Measurements from ENCODE around the gene TAF11L13. TPM values are rescaled to one million over a fixed set of nuclear protein-coding genes. Genes with fewer than 3 reads are reported as not detected.
"Not testable (repeated sequence)": the region's sequence is repeated elsewhere in the genome, so short reads cannot be mapped to it uniquely, and the experiment has no call there.

The TAF11L13 gene
- not detected for total RNA-seq
- polyA plus RNA-seq (2013, experiment 1 of 2): not detected
- polyA plus RNA-seq (2013, experiment 2 of 2): not detected
- long read RNA-seq, experiment 1: 0 reads
- long read RNA-seq, experiment 2: 0 reads
- long read RNA-seq, experiment 3: 0 reads
- long read RNA-seq, experiment 4: 0 reads

DNA sequence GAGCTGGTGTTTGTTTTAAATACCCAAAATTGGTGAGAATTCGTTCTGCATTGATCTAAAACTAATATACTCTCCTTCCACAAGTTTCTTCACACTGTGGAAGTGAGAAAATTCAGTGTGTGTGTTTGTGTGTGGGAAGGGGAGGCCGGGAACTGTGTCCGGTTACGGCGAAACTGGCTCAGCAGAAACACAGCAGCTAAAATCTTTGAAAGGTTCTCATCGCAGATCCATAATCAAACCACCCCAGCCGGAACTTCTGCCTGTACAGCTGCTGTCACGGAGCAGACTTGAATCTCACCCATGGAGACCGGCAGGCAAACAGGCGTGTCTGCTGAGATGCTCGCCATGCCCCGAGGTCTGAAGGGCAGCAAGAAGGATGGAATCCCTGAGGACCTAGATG is at the start of gene TAF11L13:
TAF11L13 (plus strand) TSS at position 301 of the 400 bp plus-strand sequence.
- not testable (repeated sequence) for H3K27ac Mint-ChIP-seq; H3K4me1 Mint-ChIP-seq; H3K4me3 Mint-ChIP-seq; H3K9me3 Mint-ChIP-seq; DNase-seq; H3K9ac ChIP-seq (ENCODE audit: extremely low read depth, low read length, poor library complexity, severe bottlenecking); H3K36me3 ChIP-seq (ENCODE audit: control insufficient read depth, insufficient read depth, low read length); H3K27me3 Mint-ChIP-seq (ENCODE audit: insufficient read depth); H3K36me3 Mint-ChIP-seq (ENCODE audit: low read depth); H3K4me3 ChIP-seq (ENCODE audit: low read length); H3K27ac ChIP-seq (ENCODE audit: low read depth, low read length); H3K4me1 ChIP-seq (ENCODE audit: control insufficient read depth, insufficient read depth, low read length); H3K9me3 ChIP-seq (ENCODE audit: control insufficient read depth, low read length); H3K27me3 ChIP-seq (ENCODE audit: control insufficient read depth, insufficient read depth, low read length, poor library complexity, severe bottlenecking)
- WGBS, 2 experiments (ENCODE audit: insufficient coverage in 1 of 2, insufficient read length in 1 of 2): 93% methylated on average over 6 of the region's 12 CpGs; no CpG with 5 or more reads in 1 of the 2 experiments

DNA sequence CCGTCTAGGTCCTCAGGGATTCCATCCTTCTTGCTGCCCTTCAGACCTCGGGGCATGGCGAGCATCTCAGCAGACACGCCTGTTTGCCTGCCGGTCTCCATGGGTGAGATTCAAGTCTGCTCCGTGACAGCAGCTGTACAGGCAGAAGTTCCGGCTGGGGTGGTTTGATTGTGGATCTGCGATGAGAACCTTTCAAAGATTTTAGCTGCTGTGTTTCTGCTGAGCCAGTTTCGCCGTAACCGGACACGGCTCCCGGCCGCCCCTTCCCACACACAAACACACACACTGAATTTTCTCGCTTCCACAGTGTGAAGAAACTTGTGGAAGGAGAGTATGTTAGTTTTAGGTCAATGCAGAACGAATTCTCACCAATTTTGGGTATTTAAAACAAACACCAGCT is 46.2 kb upstream of the TAF11L13 start, which contains the start of gene TAF11L7:
TAF11L7 (minus strand) TSS at position 101 of the 400 bp plus-strand sequence.
- H3K4me3 ChIP-seq (ENCODE audit: low read length); H3K27me3 Mint-ChIP-seq (ENCODE audit: insufficient read depth); H3K4me1 Mint-ChIP-seq; H3K27ac ChIP-seq (ENCODE audit: low read depth, low read length); H3K36me3 Mint-ChIP-seq (ENCODE audit: low read depth); H3K9me3 Mint-ChIP-seq; H3K27me3 ChIP-seq (ENCODE audit: control insufficient read depth, insufficient read depth, low read length, poor library complexity, severe bottlenecking); H3K27ac Mint-ChIP-seq; H3K4me1 ChIP-seq (ENCODE audit: control insufficient read depth, insufficient read depth, low read length); H3K4me3 Mint-ChIP-seq; H3K36me3 ChIP-seq (ENCODE audit: control insufficient read depth, insufficient read depth, low read length); DNase-seq; H3K9me3 ChIP-seq (ENCODE audit: control insufficient read depth, low read length); H3K9ac ChIP-seq (ENCODE audit: extremely low read depth, low read length, poor library complexity, severe bottlenecking): not testable (repeated sequence)
- no CpG with 5 or more reads among the region's 16 CpGs for whole genome bisulfite sequencing, 2 experiments (ENCODE audit: insufficient coverage in 1 of 2, insufficient read length in 1 of 2)

DNA sequence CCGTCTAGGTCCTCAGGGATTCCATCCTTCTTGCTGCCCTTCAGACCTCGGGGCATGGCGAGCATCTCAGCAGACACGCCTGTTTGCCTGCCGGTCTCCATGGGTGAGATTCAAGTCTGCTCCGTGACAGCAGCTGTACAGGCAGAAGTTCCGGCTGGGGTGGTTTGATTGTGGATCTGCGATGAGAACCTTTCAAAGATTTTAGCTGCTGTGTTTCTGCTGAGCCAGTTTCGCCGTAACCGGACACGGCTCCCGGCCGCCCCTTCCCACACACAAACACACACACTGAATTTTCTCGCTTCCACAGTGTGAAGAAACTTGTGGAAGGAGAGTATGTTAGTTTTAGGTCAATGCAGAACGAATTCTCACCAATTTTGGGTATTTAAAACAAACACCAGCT is 41.0 kb upstream of the TAF11L13 start, which contains the start of gene TAF11L8:
TAF11L8 (minus strand) TSS at position 101 of the 400 bp plus-strand sequence.
- not testable (repeated sequence) for H3K9me3 ChIP-seq (ENCODE audit: control insufficient read depth, low read length); H3K27ac ChIP-seq (ENCODE audit: low read depth, low read length); H3K4me3 ChIP-seq (ENCODE audit: low read length); H3K36me3 ChIP-seq (ENCODE audit: control insufficient read depth, insufficient read depth, low read length); H3K36me3 Mint-ChIP-seq (ENCODE audit: low read depth); DNase-seq; H3K27me3 ChIP-seq (ENCODE audit: control insufficient read depth, insufficient read depth, low read length, poor library complexity, severe bottlenecking); H3K9ac ChIP-seq (ENCODE audit: extremely low read depth, low read length, poor library complexity, severe bottlenecking); H3K9me3 Mint-ChIP-seq; H3K27me3 Mint-ChIP-seq (ENCODE audit: insufficient read depth); H3K27ac Mint-ChIP-seq; H3K4me1 ChIP-seq (ENCODE audit: control insufficient read depth, insufficient read depth, low read length); H3K4me1 Mint-ChIP-seq; H3K4me3 Mint-ChIP-seq
- no CpG with 5 or more reads among the region's 16 CpGs for WGBS, 2 experiments (ENCODE audit: insufficient coverage in 1 of 2, insufficient read length in 1 of 2)

DNA sequence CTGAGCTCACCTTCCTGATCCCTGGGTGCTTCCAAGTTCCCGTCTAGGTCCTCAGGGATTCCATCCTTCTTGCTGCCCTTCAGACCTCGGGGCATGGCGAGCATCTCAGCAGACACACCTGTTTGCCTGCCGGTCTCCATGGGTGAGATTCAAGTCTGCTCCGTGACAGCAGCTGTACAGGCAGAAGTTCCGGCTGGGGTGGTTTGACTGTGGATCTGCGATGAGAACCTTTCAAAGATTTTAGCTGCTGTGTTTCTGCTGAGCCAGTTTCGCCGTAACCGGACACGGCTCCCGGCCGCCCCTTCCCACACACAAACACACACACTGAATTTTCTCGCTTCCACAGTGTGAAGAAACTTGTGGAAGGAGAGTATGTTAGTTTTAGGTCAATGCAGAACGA is 37.6 kb upstream of the TAF11L13 start, which contains the start of gene TAF11L9:
TAF11L9 (minus strand) TSS at position 140 of the 400 bp plus-strand sequence.
- not testable (repeated sequence) for DNase-seq; H3K27me3 Mint-ChIP-seq (ENCODE audit: insufficient read depth); H3K4me1 Mint-ChIP-seq; H3K4me1 ChIP-seq (ENCODE audit: control insufficient read depth, insufficient read depth, low read length); H3K9me3 ChIP-seq (ENCODE audit: control insufficient read depth, low read length); H3K27ac Mint-ChIP-seq; H3K4me3 Mint-ChIP-seq; H3K36me3 ChIP-seq (ENCODE audit: control insufficient read depth, insufficient read depth, low read length); H3K9ac ChIP-seq (ENCODE audit: extremely low read depth, low read length, poor library complexity, severe bottlenecking); H3K4me3 ChIP-seq (ENCODE audit: low read length); H3K36me3 Mint-ChIP-seq (ENCODE audit: low read depth); H3K9me3 Mint-ChIP-seq; H3K27ac ChIP-seq (ENCODE audit: low read depth, low read length); H3K27me3 ChIP-seq (ENCODE audit: control insufficient read depth, insufficient read depth, low read length, poor library complexity, severe bottlenecking)
- no CpG with 5 or more reads among the region's 15 CpGs for WGBS, 2 experiments (ENCODE audit: insufficient coverage in 1 of 2, insufficient read length in 1 of 2)

DNA sequence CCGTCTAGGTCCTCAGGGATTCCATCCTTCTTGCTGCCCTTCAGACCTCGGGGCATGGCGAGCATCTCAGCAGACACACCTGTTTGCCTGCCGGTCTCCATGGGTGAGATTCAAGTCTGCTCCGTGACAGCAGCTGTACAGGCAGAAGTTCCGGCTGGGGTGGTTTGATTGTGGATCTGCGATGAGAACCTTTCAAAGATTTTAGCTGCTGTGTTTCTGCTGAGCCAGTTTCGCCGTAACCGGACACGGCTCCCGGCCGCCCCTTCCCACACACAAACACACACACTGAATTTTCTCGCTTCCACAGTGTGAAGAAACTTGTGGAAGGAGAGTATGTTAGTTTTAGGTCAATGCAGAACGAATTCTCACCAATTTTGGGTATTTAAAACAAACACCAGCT is 34.2 kb upstream of the TAF11L13 start, which contains the start of gene TAF11L10:
TAF11L10 (minus strand) TSS at position 101 of the 400 bp plus-strand sequence.
- no CpG with 5 or more reads among the region's 15 CpGs for WGBS, 2 experiments (ENCODE audit: insufficient coverage in 1 of 2, insufficient read length in 1 of 2)
- H3K9ac ChIP-seq (ENCODE audit: extremely low read depth, low read length, poor library complexity, severe bottlenecking); H3K9me3 ChIP-seq (ENCODE audit: control insufficient read depth, low read length): not testable (repeated sequence)

DNA sequence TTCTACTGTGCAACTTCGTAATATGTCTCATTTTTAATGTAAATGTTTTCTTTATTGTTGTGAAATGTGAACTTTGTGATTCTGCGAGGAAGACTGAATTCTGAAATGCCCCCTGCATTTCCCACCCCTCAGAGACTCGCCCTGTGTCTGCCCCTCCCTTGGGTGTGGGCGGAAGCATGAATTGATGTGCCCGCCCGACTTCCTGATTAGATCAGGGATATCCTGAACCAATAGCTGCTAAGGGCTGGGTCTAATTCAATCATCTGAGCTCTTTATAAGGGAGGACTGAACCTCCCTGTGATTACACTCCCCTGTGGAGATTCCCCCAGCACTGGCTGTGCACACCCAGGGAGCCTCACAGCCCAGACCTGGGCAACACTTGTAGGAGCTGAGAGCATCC is 28.0 kb upstream of the TAF11L13 start, which contains the start of gene TAF11L11:
TAF11L11 (plus strand) TSS at position 304 of the 400 bp plus-strand sequence.
- not testable (repeated sequence) for H3K27ac ChIP-seq (ENCODE audit: low read depth, low read length); H3K27ac Mint-ChIP-seq; DNase-seq; H3K4me3 Mint-ChIP-seq; H3K9ac ChIP-seq (ENCODE audit: extremely low read depth, low read length, poor library complexity, severe bottlenecking); H3K4me1 Mint-ChIP-seq; H3K4me3 ChIP-seq (ENCODE audit: low read length); H3K36me3 ChIP-seq (ENCODE audit: control insufficient read depth, insufficient read depth, low read length); H3K4me1 ChIP-seq (ENCODE audit: control insufficient read depth, insufficient read depth, low read length); H3K9me3 ChIP-seq (ENCODE audit: control insufficient read depth, low read length); H3K27me3 Mint-ChIP-seq (ENCODE audit: insufficient read depth); H3K27me3 ChIP-seq (ENCODE audit: control insufficient read depth, insufficient read depth, low read length, poor library complexity, severe bottlenecking); H3K9me3 Mint-ChIP-seq; H3K36me3 Mint-ChIP-seq (ENCODE audit: low read depth)
- WGBS, 2 experiments (ENCODE audit: insufficient coverage in 1 of 2, insufficient read length in 1 of 2): 95% methylated on average over 5 of the region's 6 CpGs; no CpG with 5 or more reads in 1 of the 2 experiments

More for the DNA sequence above, 34.2 kb upstream of the TAF11L13 start, which contains the start of gene TAF11L10:
- H3K4me3 Mint-ChIP-seq; H3K4me1 ChIP-seq (ENCODE audit: control insufficient read depth, insufficient read depth, low read length); H3K9me3 Mint-ChIP-seq; H3K27me3 Mint-ChIP-seq (ENCODE audit: insufficient read depth); DNase-seq; H3K27ac ChIP-seq (ENCODE audit: low read depth, low read length); H3K4me1 Mint-ChIP-seq; H3K4me3 ChIP-seq (ENCODE audit: low read length); H3K27me3 ChIP-seq (ENCODE audit: control insufficient read depth, insufficient read depth, low read length, poor library complexity, severe bottlenecking); H3K27ac Mint-ChIP-seq; H3K36me3 Mint-ChIP-seq (ENCODE audit: low read depth); H3K36me3 ChIP-seq (ENCODE audit: control insufficient read depth, insufficient read depth, low read length): not testable (repeated sequence)
